Activated CD8-positive, alpha-beta memory T cell treated with anti-CD3 and anti-CD28 coated beads, Interleukin-2, amount 50 U/mL, for 4 hours (primary cell): ENCODE results near the gene HYAL1.
A peak's percentile ranks its signal among the peaks of the same experiment; 100 is the strongest.

Experiments
- DNase-seq: peaks from one replicate; pipeline ENCODE4 v3.0.0-alpha.2; 2020

Gene HYAL1

GRCh38 chr3:50303013-50303815 lies at the start of gene HYAL1:
HYAL1 (minus strand) TSS chr3:50303574; CDS start chr3:50302956, 618 bp downstream.
- no peak for DNase-seq

GRCh38 chr3:50352781-50353180 lies 49.4 kb upstream of the HYAL1 start:
- no peak for DNase-seq

- DNase-seq, result no peak
These were observed 47.9 kb upstream of the HYAL1 start for GRCh38 chr3:50351323-50351697.

GRCh38 chr3:50350527-50351322 lies 47.4 kb upstream of the HYAL1 start, which contains the start of the genes CYB561D2 and NPRL2:
CYB561D2 (plus strand) TSS chr3:50350862; CDS start chr3:50351434, 572 bp downstream.
NPRL2 (minus strand) TSS chr3:50350775; CDS start chr3:50350652, 123 bp downstream.
- DNase-seq, result peak; percentile 99

GRCh38 chr3:50350213-50350526 lies 46.8 kb upstream of the HYAL1 start:
- no peak for DNase-seq

- DNase-seq, result peak; percentile 78
These were observed 43.9 kb upstream of the HYAL1 start for GRCh38 chr3:50347187-50347813.

GRCh38 chr3:50345586-50346234 lies 42.3 kb upstream of the HYAL1 start, which contains the start of gene ZMYND10:
ZMYND10 (minus strand) TSS chr3:50345732; CDS start chr3:50345579, 153 bp downstream.
- DNase-seq, result peak; percentile 68

- no peak for DNase-seq
These were observed 41.6 kb upstream of the HYAL1 start for GRCh38 chr3:50345008-50345407.

GRCh38 chr3:50342813-50343633 lies 39.6 kb upstream of the HYAL1 start:
- DNase-seq, result no peak

GRCh38 chr3:50341996-50342650 lies 38.7 kb upstream of the HYAL1 start:
- DNase-seq, result no peak

GRCh38 chr3:50341537-50341936 lies 38.2 kb upstream of the HYAL1 start:
- no peak for DNase-seq

- peak; percentile 53 for DNase-seq
These were observed 37.3 kb upstream of the HYAL1 start, which contains the start of gene RASSF1 for GRCh38 chr3:50340448-50341329. RASSF1 (minus strand) TSS chr3:50340836; CDS start chr3:50340805, 31 bp downstream.

- DNase-seq, result no peak
These were observed 36.7 kb upstream of the HYAL1 start for GRCh38 chr3:50340147-50340447.

- DNase-seq, result no peak
These were observed 36.2 kb upstream of the HYAL1 start for GRCh38 chr3:50339485-50340146.

GRCh38 chr3:50338965-50339364 lies 35.6 kb upstream of the HYAL1 start:
- no peak for DNase-seq

- DNase-seq, result peak; percentile 94
These were observed 33.9 kb upstream of the HYAL1 start for GRCh38 chr3:50337175-50337861.

- no peak for DNase-seq
These were observed 33.2 kb upstream of the HYAL1 start for GRCh38 chr3:50336452-50337174.

- no peak for DNase-seq
These were observed 31.1 kb upstream of the HYAL1 start for GRCh38 chr3:50334339-50335075.
